22Rv1 (cell line): ENCODE data around the gene FOXO6.

Experiments used
- CTCF ChIP-seq: fragments of 450-650 bp; IDR thresholded peaks from 2 replicates; pipeline ENCODE4 v1.5.1; 2017; ENCODE audit warnings: mild to moderate bottlenecking
- ZFX ChIP-seq: fragments of 450-650 bp; IDR thresholded peaks from 2 replicates; pipeline ENCODE4 v1.6.1; 2017; ENCODE audit warnings: antibody characterized with exemption, borderline replicate concordance

- TF ChIP-seq CTCF (no peak), ZFX (no peak)
Observed at GRCh38 chr1:41392528-41392924, 31.3 kb downstream of the FOXO6 start.
